DMS153 treated with DMSO at 0.1 percent for 48 hours (cell line): Measurements from ENCODE around the gene OAT.

ENCODE experiments used
- DNase-seq: peaks from one replicate; lab custom pipeline; 2025; ENCODE audit not compliant: unreplicated experiment; lab: John Stamatoyannopoulos, UW

Gene OAT

GRCh38 chr10:124418726-124419501, at the start of gene OAT:
TSS of gene OAT (minus strand) at chr10:124418923. CDS start at chr10:124412171, 6,752 bp downstream.
- peak; percentile 91 for DNase-seq

GRCh38 chr10:124467165-124467564, 48.4 kb upstream of the OAT start:
- no peak for DNase-seq

GRCh38 chr10:124465777-124466488, 47.2 kb upstream of the OAT start:
- DNase-seq = no peak

- no peak for DNase-seq
Observed at GRCh38 chr10:124465003-124465776, 46.5 kb upstream of the OAT start.

- no peak for DNase-seq
Observed at GRCh38 chr10:124464028-124464965, 45.6 kb upstream of the OAT start.

- no peak for DNase-seq
Observed at GRCh38 chr10:124462348-124462695, 43.6 kb upstream of the OAT start.

- peak; percentile 53 for DNase-seq
Observed at GRCh38 chr10:124461642-124462347, 43.1 kb upstream of the OAT start, which contains the start of gene LHPP. TSS of gene LHPP (plus strand) at chr10:124461823. CDS start at chr10:124461863, 40 bp downstream.

GRCh38 chr10:124460144-124460543, 41.4 kb upstream of the OAT start:
- DNase-seq = no peak

- no peak for DNase-seq
Observed at GRCh38 chr10:124459395-124459794, 40.7 kb upstream of the OAT start.

- no peak for DNase-seq
Observed at GRCh38 chr10:124458889-124459288, 40.2 kb upstream of the OAT start.

GRCh38 chr10:124458473-124458872, 39.8 kb upstream of the OAT start:
- no peak for DNase-seq

- DNase-seq = no peak
Observed at GRCh38 chr10:124455441-124455840, 36.7 kb upstream of the OAT start.

GRCh38 chr10:124453960-124454610, 35.4 kb upstream of the OAT start:
- DNase-seq = no peak

- DNase-seq = no peak
Observed at GRCh38 chr10:124451276-124451675, 32.6 kb upstream of the OAT start.

- DNase-seq = no peak
Observed at GRCh38 chr10:124450783-124451057, 32.0 kb upstream of the OAT start.

GRCh38 chr10:124450012-124450782, 31.5 kb upstream of the OAT start, which contains the start of gene NKX1-2:
TSS of gene NKX1-2 (minus strand) at chr10:124450035. CDS start at chr10:124449943, 92 bp downstream.
- DNase-seq = no peak

GRCh38 chr10:124449170-124450011, 30.7 kb upstream of the OAT start:
- no peak for DNase-seq

- no peak for DNase-seq
Observed at GRCh38 chr10:124448696-124449169, 30.0 kb upstream of the OAT start.
